Measurements from ENCODE around the gene SMIM41. TPM values are rescaled to one million over a fixed set of nuclear protein-coding genes. Genes with fewer than 3 reads are reported as not detected.

Gene SMIM41
- total and polyA plus RNA-seq, 10 of the 15 experiments (the other 5 are each of a cell fraction or from before 2014, with no cell fraction given): not detected

DNA sequence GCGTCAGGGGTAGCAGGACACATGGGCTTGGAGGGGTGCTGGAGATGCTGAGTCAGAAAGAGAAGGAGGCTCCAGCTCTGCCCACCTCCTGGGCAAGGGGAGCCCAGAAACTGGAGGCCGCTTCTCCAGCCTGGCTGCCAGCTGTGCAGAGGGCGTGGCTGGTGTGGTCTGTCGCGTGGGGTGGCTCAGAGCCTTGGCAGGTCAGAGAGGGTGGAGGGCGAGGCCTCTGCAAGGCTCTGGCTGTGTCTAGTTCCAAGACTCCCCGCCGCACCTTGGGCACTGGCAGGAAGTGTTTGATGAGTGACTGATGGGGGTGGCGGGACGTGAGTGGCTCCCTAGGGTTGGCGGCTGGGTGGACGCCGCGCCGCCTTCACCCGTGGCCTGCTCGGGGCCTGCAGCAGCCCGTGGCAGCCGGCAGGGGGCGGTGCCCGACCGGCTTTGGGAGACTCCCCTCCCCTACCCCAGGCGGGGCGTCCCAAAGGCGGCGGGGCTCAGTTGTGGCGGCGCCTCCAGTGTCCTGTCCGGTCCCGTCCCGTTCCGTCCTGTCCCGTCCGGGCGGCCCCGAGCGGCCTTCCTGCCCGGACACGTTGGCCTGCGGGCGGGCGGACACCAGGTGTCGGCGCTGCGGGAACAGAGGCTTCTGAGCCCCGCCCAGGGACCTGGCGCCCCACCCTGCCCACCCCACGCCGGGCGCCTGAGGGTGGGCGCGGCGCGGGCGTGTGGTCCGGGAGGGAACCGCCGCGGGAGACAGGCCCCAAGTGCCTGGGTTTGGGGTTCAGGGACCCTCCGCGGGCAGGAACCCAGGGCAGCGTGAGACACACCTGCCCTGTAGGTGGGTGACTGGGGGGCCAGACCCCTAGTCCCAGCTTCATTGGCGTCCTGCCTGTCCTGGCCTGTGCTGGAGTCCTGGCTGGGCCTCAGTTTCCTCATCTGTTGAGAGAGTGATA, 72.6 kb downstream of the SMIM41 start:
- FAIRE-seq: no peak
- ChIA-PET RAD21 (ENCODE audit: unreplicated experiment) (no interaction called here), SMC1A (ENCODE audit: uncharacterized antibody, unreplicated experiment) (no interaction called here), CTCF (no interaction called here), POLR2A (no interaction called here)
- Histone ChIP-seq H2AFZ (ENCODE audit: control insufficient read depth, low read depth, low read length) (no peak overlapping the region), H3K9me3 (replicated peaks; ENCODE audit: control insufficient read depth, insufficient read depth, low read length) (no peaks in the 10 kb centered on the region), H3K4me2 (ENCODE audit: control insufficient read depth, insufficient read depth) (peak overlapping the region; percentile 48; the same call in 1 of the 2 replicates), H3K79me2 (ENCODE audit: control insufficient read depth, insufficient read depth, low read length) (no peaks in the 10 kb centered on the region), H3K27ac (ENCODE audit: control insufficient read depth, insufficient read depth) (no peak overlapping the region), H3K4me1 (ENCODE audit: control insufficient read depth, insufficient read depth, low read length) (no peaks in the 10 kb centered on the region), H3K4me3 (no peak overlapping the region), H4K20me1 (ENCODE audit: control insufficient read depth, insufficient read depth) (no peaks in the 10 kb centered on the region), H3K36me3 (ENCODE audit: control insufficient read depth in 2 of 2, insufficient read depth in 2 of 2, low read length in 1 of 2) (no peaks in the 10 kb centered on the region), H3K9ac (ENCODE audit: control insufficient read depth, insufficient read depth, low read length) (no peak overlapping the region), H3K27me3 (replicated peaks in 1 of 2; ENCODE audit: control insufficient read depth in 2 of 2, insufficient read depth in 2 of 2, low read length in 1 of 2) (no peaks in the 10 kb centered on the region; a peak in 2 of 4 replicates)
- TF ChIP-seq ASH2L (IDR thresholded peaks at IDR 0.05; ENCODE audit: borderline replicate concordance, low read depth): no peak
- no peak for TF ChIP-seq PML (IDR thresholded peaks at IDR 0.05; ENCODE audit: low read length)
- TF ChIP-seq SMC3 (IDR thresholded peaks at IDR 0.05; ENCODE audit: borderline replicate concordance, low read length): 0 out of 2 replicates have a peak, but pooled peaks have one; percentile 22
- TF ChIP-seq HDAC2 (IDR thresholded peaks at IDR 0.05): no peak
- TF ChIP-seq, protein P1, sequence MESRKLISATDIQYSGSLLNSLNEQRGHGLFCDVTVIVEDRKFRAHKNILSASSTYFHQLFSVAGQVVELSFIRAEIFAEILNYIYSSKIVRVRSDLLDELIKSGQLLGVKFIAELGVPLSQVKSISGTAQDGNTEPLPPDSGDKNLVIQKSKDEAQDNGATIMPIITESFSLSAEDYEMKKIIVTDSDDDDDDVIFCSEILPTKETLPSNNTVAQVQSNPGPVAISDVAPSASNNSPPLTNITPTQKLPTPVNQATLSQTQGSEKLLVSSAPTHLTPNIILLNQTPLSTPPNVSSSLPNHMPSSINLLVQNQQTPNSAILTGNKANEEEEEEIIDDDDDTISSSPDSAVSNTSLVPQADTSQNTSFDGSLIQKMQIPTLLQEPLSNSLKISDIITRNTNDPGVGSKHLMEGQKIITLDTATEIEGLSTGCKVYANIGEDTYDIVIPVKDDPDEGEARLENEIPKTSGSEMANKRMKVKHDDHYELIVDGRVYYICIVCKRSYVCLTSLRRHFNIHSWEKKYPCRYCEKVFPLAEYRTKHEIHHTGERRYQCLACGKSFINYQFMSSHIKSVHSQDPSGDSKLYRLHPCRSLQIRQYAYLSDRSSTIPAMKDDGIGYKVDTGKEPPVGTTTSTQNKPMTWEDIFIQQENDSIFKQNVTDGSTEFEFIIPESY (IDR thresholded peaks at IDR 0.05): peak; percentile 93
- TF ChIP-seq LARP7 (IDR thresholded peaks at IDR 0.05): 0 out of 2 replicates have a peak, but pooled peaks have one; percentile 20
- TF ChIP-seq, protein P2, sequence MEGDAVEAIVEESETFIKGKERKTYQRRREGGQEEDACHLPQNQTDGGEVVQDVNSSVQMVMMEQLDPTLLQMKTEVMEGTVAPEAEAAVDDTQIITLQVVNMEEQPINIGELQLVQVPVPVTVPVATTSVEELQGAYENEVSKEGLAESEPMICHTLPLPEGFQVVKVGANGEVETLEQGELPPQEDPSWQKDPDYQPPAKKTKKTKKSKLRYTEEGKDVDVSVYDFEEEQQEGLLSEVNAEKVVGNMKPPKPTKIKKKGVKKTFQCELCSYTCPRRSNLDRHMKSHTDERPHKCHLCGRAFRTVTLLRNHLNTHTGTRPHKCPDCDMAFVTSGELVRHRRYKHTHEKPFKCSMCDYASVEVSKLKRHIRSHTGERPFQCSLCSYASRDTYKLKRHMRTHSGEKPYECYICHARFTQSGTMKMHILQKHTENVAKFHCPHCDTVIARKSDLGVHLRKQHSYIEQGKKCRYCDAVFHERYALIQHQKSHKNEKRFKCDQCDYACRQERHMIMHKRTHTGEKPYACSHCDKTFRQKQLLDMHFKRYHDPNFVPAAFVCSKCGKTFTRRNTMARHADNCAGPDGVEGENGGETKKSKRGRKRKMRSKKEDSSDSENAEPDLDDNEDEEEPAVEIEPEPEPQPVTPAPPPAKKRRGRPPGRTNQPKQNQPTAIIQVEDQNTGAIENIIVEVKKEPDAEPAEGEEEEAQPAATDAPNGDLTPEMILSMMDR (IDR thresholded peaks at IDR 0.05 in 2 of 3, conservative IDR thresholded peaks at IDR 0.05 in 1 of 3; ENCODE audit: control insufficient read depth in 2 of 3, extremely low read depth in 1 of 3, insufficient read depth in 1 of 3, low read depth in 3 of 3, low read length in 3 of 3): peak; percentile 48 to 63 (median 53); a peak in 5 of 6 replicates
- TF ChIP-seq, protein P3, sequence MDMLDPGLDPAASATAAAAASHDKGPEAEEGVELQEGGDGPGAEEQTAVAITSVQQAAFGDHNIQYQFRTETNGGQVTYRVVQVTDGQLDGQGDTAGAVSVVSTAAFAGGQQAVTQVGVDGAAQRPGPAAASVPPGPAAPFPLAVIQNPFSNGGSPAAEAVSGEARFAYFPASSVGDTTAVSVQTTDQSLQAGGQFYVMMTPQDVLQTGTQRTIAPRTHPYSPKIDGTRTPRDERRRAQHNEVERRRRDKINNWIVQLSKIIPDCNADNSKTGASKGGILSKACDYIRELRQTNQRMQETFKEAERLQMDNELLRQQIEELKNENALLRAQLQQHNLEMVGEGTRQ (IDR thresholded peaks at IDR 0.05; ENCODE audit: borderline replicate concordance, low read depth, low read length): no peak
- TF ChIP-seq RAD21 (IDR thresholded peaks at IDR 0.05; ENCODE audit: insufficient read depth, low read depth, low read length): peak; percentile 43
- in situ Hi-C loops (cut with MboI) (loop anchor here (10.0 kb wide), 1 partner anchor 173 kb away; the partner anchor contains the start of gene KRT83), intact Hi-C loops (cut with micrococcal nuclease; ENCODE audit: unreplicated experiment) (no loop called here)
- peak; percentile 75 for ATAC-seq
- no TSS peak for BruUV-seq (replicated peaks)
- WGBS (ENCODE audit: insufficient coverage, insufficient replicate concordance, low lambda C conversion rate, missing lambda C conversion rate): 13% methylated on average over 32 of the region's 63 CpGs
- no peak for DNase-seq (ENCODE audit: low read depth, low spot score)
